HepG2 (cell line): Measurements from ENCODE around the gene SUPV3L1. TPM values are rescaled to one million over a fixed set of nuclear protein-coding genes. Genes with fewer than 3 reads are reported as not detected.

Source experiments
- ATAC-seq: fragments of 200-7000 bp; cut with Tn5 transposase; 3 replicates; pipeline ENCODE4 v1.9.1; 2020; ENCODE audit warnings: mild to moderate bottlenecking, moderate library complexity
- BruUV-seq: library from RNA; stranded (reverse); fragments of 400-500 nt; replicated peaks from 2 replicates; lab custom pipeline; 2021; lab: Mats Ljungman, UMichigan
- CTCF ChIA-PET: fragments of 300-600 bp; formaldehyde crosslinking; extraction: SDS; loops from one replicate; lab custom pipeline; 2021; ENCODE audit warnings: low total read pairs, inconsistent platforms, low intra/inter-chr PET ratio; lab: Yijun Ruan, JAX
- POLR2A ChIA-PET: fragments of 350-600 bp; sonication (Branson Sonifier 250); formaldehyde crosslinking; loops from one replicate; lab custom pipeline; 2020; ENCODE audit warnings: antibody characterized with exemption, inconsistent platforms; lab: Yijun Ruan, JAX
- DNase-seq: peaks from one replicate; pipeline ENCODE4 v3.0.0-alpha.2; 2015; ENCODE audit warnings: low spot score
- FAIRE-seq: peaks from 3 replicates; lab custom pipeline; 2011; peaks lifted over from hg19 to GRCh38; lab: Jason Lieb, UNC
- H2AFZ ChIP-seq: one replicate; pipeline ENCODE4 v1.6.1; 2011; ENCODE audit warnings: low read length, inconsistent platforms
- H3K27ac ChIP-seq: fragments of 300-600 bp; 3 replicates; pipeline ENCODE4 v1.8.0; 2011; ENCODE audit warnings: mixed run types, mild to moderate bottlenecking, mixed read lengths, low read length, inconsistent platforms; ENCODE audit not compliant: insufficient read depth; ENCODE audit errors: extremely low read length
- H3K27me3 ChIP-seq, 2 experiments: fragments of 200-600 bp in 1 of 2; 2 replicates in 1 of 2; 3 replicates in 1 of 2; pipeline versions ENCODE4 v1.6.0 to v1.8.0; 2011; ENCODE audit warnings: low read length in 2 of 2, mild to moderate bottlenecking in 2 of 2, moderate library complexity in 2 of 2, inconsistent platforms in 1 of 2; ENCODE audit not compliant: insufficient read depth in 2 of 2, control insufficient read depth in 1 of 2
- H3K36me3 ChIP-seq, 2 experiments: fragments of 200-600 bp in 1 of 2; replicated peaks in 1 of 2; 2 replicates in 1 of 2; 3 replicates in 1 of 2; pipeline versions ENCODE4 v1.5.1 to v1.8.0; 2011; ENCODE audit warnings: low read length in 2 of 2, inconsistent platforms in 1 of 2; ENCODE audit not compliant: insufficient read depth in 2 of 2, control insufficient read depth in 1 of 2
- H3K4me1 ChIP-seq: 2 replicates; pipeline ENCODE4 v1.5.1; 2012; ENCODE audit warnings: low read length, inconsistent platforms; ENCODE audit not compliant: insufficient read depth
- H3K4me2 ChIP-seq: 2 replicates; pipeline ENCODE4 v1.6.0; 2011; ENCODE audit warnings: low read depth, low read length, inconsistent platforms
- H3K4me3 ChIP-seq, 3 experiments: fragments of 200-600 bp in 1 of 3; sonication (generic), shearing (Covaris generic) in 1 of 3; replicated peaks in 1 of 3; 2 replicates each; pipeline ENCODE4 v1.5.1; 2011 to 2016; ENCODE audit warnings: low read length in 3 of 3, inconsistent platforms in 2 of 3, low read depth in 2 of 3, mild to moderate bottlenecking in 2 of 3, control low read depth in 1 of 3, mixed read lengths in 1 of 3; ENCODE audit not compliant: insufficient read depth in 1 of 3
- H3K79me2 ChIP-seq: one replicate; pipeline ENCODE4 v1.6.1; 2011; ENCODE audit warnings: low read length, inconsistent platforms; ENCODE audit not compliant: insufficient read depth
- H3K9ac ChIP-seq: 2 replicates; pipeline ENCODE4 v1.6.0; 2011; ENCODE audit warnings: mild to moderate bottlenecking, low read depth, low read length, inconsistent platforms; ENCODE audit not compliant: insufficient read depth
- H3K9me3 ChIP-seq: 2 replicates; pipeline ENCODE4 v1.5.1; 2012; ENCODE audit warnings: mild to moderate bottlenecking, low read length
- H4K20me1 ChIP-seq: 2 replicates; pipeline ENCODE4 v1.6.0; 2011; ENCODE audit warnings: inconsistent platforms, mild to moderate bottlenecking, low read length, moderate library complexity; ENCODE audit not compliant: insufficient read depth
- ERF ChIP-seq: IDR thresholded peaks from 2 replicates; pipeline ENCODE4 v1.6.1; 2018; ENCODE audit warnings: missing biosample characterization, missing genetic modification reagents
- HNF4G ChIP-seq, 2 experiments: sonication (generic) in 1 of 2; formaldehyde crosslinking in 1 of 2; IDR thresholded peaks; 2 replicates each; pipeline versions ENCODE4 v1.4.0 to v1.6.1; 2011 to 2020; ENCODE audit warnings: borderline replicate concordance in 2 of 2, low read depth in 2 of 2, mild to moderate bottlenecking in 2 of 2, low read length in 1 of 2, missing genetic modification reagents in 1 of 2, moderate library complexity in 1 of 2
- MAFG ChIP-seq: sonication (generic); formaldehyde crosslinking; IDR thresholded peaks from 2 replicates; pipeline ENCODE4 v1.5.1; 2020; ENCODE audit warnings: mild to moderate bottlenecking, missing genetic modification reagents
- YY1 ChIP-seq: IDR thresholded peaks from 2 replicates; pipeline ENCODE4 v1.6.1; 2011; ENCODE audit warnings: low read length, low read depth, moderate library complexity, mild to moderate bottlenecking; ENCODE audit not compliant: insufficient read depth, insufficient replicate concordance
- ZEB1 ChIP-seq: IDR thresholded peaks from 2 replicates; pipeline ENCODE4 v1.6.1; 2012; ENCODE audit warnings: mild to moderate bottlenecking, low read depth, inconsistent platforms; ENCODE audit not compliant: insufficient replicate concordance
- ZNF331 ChIP-seq: sonication (generic); formaldehyde crosslinking; IDR thresholded peaks from 2 replicates; pipeline ENCODE4 v1.4.0; 2020; ENCODE audit warnings: missing genetic modification reagents
- WGBS: methylation state at CpG from one replicate; pipeline ENCODE4 v1.1.6; 2017; ENCODE audit warnings: low lambda C conversion rate; 5-methylcytosine and 5-hydroxymethylcytosine counted together
- in situ Hi-C: cut with HindIII; loops from 2 replicates; pipeline ENCODE4 v1.10.0; 2017; ENCODE audit warnings: low pct_unique_long_range_greater_than_20kb; ENCODE audit not compliant: extremely low pct_ligation_motif_present
- intact Hi-C: fragments of 100-400 bp; cut with micrococcal nuclease; formaldehyde crosslinking; loops from one replicate; pipeline ENCODE4 v1.10.0; 2022; ENCODE audit not compliant: unreplicated experiment
- polyA plus RNA-seq, 8 experiments: library from polyadenylated mRNA; depleted of rRNA in 3 of 8; stranded (reverse) in 7 of 8; unstranded in 1 of 8; fragments of >200 nt; fragmentation: Illumina TruSeq in 4 of 8; extraction: Trizol in 4 of 8; gene quantifications; 2 replicates each; pipeline versions ENCODE4 v1.2.1 to v1.2.3, GENCODE V29; 2011 to 2016; ENCODE audit warnings: low read depth in 4 of 8, missing spikeins in 1 of 8, mixed read lengths in 1 of 8; ENCODE audit not compliant: insufficient read depth in 1 of 8
- total RNA-seq, 5 experiments: library from RNA; depleted of rRNA; stranded (reverse); fragments of >200 nt; fragmentation: Illumina TruSeq; extraction: Trizol; gene quantifications; 2 replicates each; pipeline ENCODE4 v1.2.3, GENCODE V29; 2016; ENCODE audit warnings: low read depth in 1 of 5
- TF ChIP-seq, protein P1 (sequence below): sonication (generic); formaldehyde crosslinking; conservative IDR thresholded peaks from 2 replicates; pipeline ENCODE4 v1.8.1; 2023; ENCODE audit warnings: missing genetic modification reagents
- TF ChIP-seq, protein P2 (sequence below): sonication (generic); formaldehyde crosslinking; IDR thresholded peaks from 2 replicates; pipeline ENCODE4 v1.4.0; 2020; ENCODE audit warnings: missing genetic modification reagents
- TF ChIP-seq, protein P3 (sequence below): sonication (generic); formaldehyde crosslinking; IDR thresholded peaks from 2 replicates; pipeline ENCODE4 v1.4.0; 2020; ENCODE audit warnings: missing genetic modification reagents
- TF ChIP-seq, protein P4 (sequence below): sonication (generic); formaldehyde crosslinking; IDR thresholded peaks from 2 replicates; pipeline ENCODE4 v1.4.0; 2020; ENCODE audit warnings: missing genetic modification reagents

SUPV3L1 gene
- total and polyA plus RNA-seq, 2 of the 13 experiments (the other 11 are each of a cell fraction or from before 2014, with no cell fraction given) = 28.8 to 45.7 TPM

DNA sequence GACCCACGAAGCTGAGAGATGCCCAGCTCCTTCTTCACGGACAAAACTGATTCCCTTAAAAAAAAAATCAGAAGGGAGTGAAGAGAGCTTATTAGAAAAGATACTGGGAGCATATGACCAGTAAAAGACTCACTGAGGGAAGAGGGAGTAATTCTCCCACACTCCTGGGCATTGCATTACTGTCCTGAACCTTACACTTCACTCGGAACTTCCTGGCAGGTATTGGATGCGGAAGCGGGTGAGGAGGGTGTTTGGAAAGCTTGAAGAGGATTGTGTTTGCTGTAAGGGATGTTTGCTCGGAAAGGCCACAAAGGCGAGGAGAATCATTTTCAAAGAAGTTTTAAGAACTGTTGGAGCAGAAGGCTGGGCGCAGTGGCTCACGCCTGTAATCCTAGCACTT, 40.5 kb downstream of the SUPV3L1 start (continued):
- TF ChIP-seq, protein P1, sequence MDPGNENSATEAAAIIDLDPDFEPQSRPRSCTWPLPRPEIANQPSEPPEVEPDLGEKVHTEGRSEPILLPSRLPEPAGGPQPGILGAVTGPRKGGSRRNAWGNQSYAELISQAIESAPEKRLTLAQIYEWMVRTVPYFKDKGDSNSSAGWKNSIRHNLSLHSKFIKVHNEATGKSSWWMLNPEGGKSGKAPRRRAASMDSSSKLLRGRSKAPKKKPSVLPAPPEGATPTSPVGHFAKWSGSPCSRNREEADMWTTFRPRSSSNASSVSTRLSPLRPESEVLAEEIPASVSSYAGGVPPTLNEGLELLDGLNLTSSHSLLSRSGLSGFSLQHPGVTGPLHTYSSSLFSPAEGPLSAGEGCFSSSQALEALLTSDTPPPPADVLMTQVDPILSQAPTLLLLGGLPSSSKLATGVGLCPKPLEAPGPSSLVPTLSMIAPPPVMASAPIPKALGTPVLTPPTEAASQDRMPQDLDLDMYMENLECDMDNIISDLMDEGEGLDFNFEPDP (CRISPR knock-in tag) = no peak
- TF ChIP-seq ZNF331 (CRISPR knock-in tag) = no peak

DNA sequence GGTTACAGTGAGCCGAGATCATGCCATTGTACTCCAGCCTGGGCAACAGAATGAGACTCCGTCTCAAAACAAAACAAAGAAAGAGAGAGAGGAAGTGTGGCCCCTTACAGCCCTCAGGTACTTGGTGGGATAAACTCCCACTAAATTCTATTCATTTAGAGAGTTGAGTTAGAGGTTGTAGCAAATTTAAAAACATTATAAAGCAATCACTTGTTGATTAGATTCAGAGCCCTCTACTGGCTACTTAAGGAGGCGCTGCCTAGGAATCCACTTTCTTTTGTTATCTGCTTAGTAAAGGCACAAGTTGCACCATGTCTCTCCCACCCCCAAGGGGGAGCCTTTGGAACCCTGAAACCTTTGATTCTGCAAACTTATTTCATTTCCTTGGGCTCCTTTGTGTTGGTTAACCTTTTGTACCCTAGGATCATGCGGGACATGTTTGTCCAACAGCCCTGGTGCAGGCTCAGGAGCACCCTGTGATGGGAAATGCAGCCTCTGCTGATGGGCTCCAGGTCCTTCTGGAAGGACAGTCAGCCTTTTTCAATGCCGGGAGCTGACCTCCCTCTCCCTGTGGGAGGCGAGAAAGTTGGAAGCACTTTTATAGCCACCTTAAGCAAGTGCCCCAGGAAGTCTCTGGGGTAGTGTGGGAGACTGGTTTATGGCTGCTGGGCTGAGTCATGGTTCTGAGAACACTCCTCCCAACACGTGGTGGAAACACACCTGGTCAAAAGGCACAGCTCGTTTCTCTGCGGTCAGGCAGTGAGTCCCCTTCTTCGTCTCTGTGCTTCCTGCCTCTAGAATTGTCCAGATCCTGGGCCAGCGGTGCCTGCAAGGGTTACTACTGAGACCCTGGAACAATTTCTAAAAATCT, 42.4 kb downstream of the SUPV3L1 start:
- FAIRE-seq = peak; percentile 21
- POLR2A ChIA-PET = interaction anchor here (1.0 kb wide), 1 partner anchor 81 kb away, joined by 3 read pairs; no protein-coding TSS in a partner anchor
- H3K4me3 ChIP-seq = peak overlapping the region; percentile 51 to 71 (median 57)
- TF ChIP-seq ERF (CRISPR knock-in tag) = peak; percentile 19; the same call in 1 of the 2 replicates
- TF ChIP-seq MAFG = 0 out of 2 replicates have a peak, but pooled peaks have one; percentile 34
- TF ChIP-seq YY1 = peak; percentile 16
- TF ChIP-seq, protein P2, sequence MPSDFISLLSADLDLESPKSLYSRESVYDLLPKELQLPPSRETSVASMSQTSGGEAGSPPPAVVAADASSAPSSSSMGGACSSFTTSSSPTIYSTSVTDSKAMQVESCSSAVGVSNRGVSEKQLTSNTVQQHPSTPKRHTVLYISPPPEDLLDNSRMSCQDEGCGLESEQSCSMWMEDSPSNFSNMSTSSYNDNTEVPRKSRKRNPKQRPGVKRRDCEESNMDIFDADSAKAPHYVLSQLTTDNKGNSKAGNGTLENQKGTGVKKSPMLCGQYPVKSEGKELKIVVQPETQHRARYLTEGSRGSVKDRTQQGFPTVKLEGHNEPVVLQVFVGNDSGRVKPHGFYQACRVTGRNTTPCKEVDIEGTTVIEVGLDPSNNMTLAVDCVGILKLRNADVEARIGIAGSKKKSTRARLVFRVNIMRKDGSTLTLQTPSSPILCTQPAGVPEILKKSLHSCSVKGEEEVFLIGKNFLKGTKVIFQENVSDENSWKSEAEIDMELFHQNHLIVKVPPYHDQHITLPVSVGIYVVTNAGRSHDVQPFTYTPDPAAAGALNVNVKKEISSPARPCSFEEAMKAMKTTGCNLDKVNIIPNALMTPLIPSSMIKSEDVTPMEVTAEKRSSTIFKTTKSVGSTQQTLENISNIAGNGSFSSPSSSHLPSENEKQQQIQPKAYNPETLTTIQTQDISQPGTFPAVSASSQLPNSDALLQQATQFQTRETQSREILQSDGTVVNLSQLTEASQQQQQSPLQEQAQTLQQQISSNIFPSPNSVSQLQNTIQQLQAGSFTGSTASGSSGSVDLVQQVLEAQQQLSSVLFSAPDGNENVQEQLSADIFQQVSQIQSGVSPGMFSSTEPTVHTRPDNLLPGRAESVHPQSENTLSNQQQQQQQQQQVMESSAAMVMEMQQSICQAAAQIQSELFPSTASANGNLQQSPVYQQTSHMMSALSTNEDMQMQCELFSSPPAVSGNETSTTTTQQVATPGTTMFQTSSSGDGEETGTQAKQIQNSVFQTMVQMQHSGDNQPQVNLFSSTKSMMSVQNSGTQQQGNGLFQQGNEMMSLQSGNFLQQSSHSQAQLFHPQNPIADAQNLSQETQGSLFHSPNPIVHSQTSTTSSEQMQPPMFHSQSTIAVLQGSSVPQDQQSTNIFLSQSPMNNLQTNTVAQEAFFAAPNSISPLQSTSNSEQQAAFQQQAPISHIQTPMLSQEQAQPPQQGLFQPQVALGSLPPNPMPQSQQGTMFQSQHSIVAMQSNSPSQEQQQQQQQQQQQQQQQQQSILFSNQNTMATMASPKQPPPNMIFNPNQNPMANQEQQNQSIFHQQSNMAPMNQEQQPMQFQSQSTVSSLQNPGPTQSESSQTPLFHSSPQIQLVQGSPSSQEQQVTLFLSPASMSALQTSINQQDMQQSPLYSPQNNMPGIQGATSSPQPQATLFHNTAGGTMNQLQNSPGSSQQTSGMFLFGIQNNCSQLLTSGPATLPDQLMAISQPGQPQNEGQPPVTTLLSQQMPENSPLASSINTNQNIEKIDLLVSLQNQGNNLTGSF (CRISPR knock-in tag) = no peak
- peak; percentile 34; the same call in 1 of the 2 replicates for TF ChIP-seq HNF4G (IDR thresholded peaks at IDR 0.05; ENCODE audit: borderline replicate concordance, low read depth, low read length)
- TF ChIP-seq HNF4G (CRISPR knock-in tag; IDR thresholded peaks at IDR 0.05; ENCODE audit: borderline replicate concordance, low read depth) = no peak
- TF ChIP-seq, protein P3, sequence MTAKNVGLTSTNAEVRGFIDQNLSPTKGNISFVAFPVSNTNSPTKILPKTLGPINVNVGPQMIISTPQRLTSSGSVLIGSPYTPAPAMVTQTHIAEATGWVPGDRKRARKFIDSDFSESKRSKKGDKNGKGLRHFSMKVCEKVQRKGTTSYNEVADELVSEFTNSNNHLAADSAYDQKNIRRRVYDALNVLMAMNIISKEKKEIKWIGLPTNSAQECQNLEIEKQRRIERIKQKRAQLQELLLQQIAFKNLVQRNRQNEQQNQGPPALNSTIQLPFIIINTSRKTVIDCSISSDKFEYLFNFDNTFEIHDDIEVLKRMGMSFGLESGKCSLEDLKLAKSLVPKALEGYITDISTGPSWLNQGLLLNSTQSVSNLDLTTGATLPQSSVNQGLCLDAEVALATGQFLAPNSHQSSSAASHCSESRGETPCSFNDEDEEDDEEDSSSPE = peak; percentile 54; the same call in 1 of the 2 replicates
- peak; percentile 37 for TF ChIP-seq ZEB1
- TF ChIP-seq, protein P4, sequence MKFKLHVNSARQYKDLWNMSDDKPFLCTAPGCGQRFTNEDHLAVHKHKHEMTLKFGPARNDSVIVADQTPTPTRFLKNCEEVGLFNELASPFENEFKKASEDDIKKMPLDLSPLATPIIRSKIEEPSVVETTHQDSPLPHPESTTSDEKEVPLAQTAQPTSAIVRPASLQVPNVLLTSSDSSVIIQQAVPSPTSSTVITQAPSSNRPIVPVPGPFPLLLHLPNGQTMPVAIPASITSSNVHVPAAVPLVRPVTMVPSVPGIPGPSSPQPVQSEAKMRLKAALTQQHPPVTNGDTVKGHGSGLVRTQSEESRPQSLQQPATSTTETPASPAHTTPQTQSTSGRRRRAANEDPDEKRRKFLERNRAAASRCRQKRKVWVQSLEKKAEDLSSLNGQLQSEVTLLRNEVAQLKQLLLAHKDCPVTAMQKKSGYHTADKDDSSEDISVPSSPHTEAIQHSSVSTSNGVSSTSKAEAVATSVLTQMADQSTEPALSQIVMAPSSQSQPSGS = 0 out of 2 replicates have a peak, but pooled peaks have one; percentile 14

More for the DNA sequence above, 42.4 kb downstream of the SUPV3L1 start:
- Histone ChIP-seq H3K4me2 (peak overlapping the region; percentile 86), H4K20me1 (no peaks in the 10 kb centered on the region), H3K27me3 (no peaks in the 10 kb centered on the region; a peak in 1 of 5 replicates), H3K4me1 (peaks cover 54% of the 10 kb centered on the region), H3K9ac (peak overlapping the region; percentile 60), H3K36me3 (no peaks in the 10 kb centered on the region; a peak in 1 of 5 replicates), H3K79me2 (peaks cover 3% of the 10 kb centered on the region), H2AFZ (peak overlapping the region; percentile 75), H3K27ac (peak overlapping the region; percentile 77), H3K9me3 (no peaks in the 10 kb centered on the region)
- WGBS = 9% methylated on average over 9 of the region's 11 CpGs
- CTCF ChIA-PET = interaction anchor here (1.2 kb wide), 1 partner anchor 15 kb away, joined by 4 read pairs; no protein-coding TSS in a partner anchor
- no TSS peak for BruUV-seq
- DNase-seq = peak; percentile 62
- intact Hi-C loops = no loop called here
- peak; percentile 69 for ATAC-seq
- in situ Hi-C loops = no loop called here
